Neural cell (in vitro differentiated cells): Measurements from ENCODE around the gene TXN. TPM values are rescaled to one million over a fixed set of nuclear protein-coding genes. Genes with fewer than 3 reads are reported as not detected.

Experiments used
- H2AFZ ChIP-seq: fragments of 200-600, 300-800 bp; sonication (generic), shearing (Covaris generic); 2 replicates; pipeline ENCODE4 v1.6.0; 2014; ENCODE audit warnings: low read depth, mild to moderate bottlenecking, antibody characterized with exemption, low read length, moderate library complexity
- H3F3A ChIP-seq: fragments of 200-600 bp; shearing (Covaris generic); 2 replicates; pipeline ENCODE4 v1.6.1; 2016; ENCODE audit warnings: mild to moderate bottlenecking, moderate library complexity, mixed read lengths, antibody characterized with exemption, low read length; ENCODE audit not compliant: insufficient read depth, poor library complexity, severe bottlenecking
- H3K27ac ChIP-seq: fragments of 200-600, 300-800 bp; sonication (generic), shearing (Covaris generic); 2 replicates; pipeline ENCODE4 v1.5.1; 2014; ENCODE audit warnings: mild to moderate bottlenecking, low read length, moderate library complexity
- H3K27me3 ChIP-seq: fragments of 300-800, 200-600 bp; sonication (generic), shearing (Covaris generic); 2 replicates; pipeline ENCODE4 v1.6.0; 2014; ENCODE audit warnings: mild to moderate bottlenecking, low read depth, low read length, moderate library complexity; ENCODE audit not compliant: insufficient read depth
- H3K36me3 ChIP-seq: fragments of 300-800, 200-600 bp; sonication (generic), shearing (Covaris generic); 2 replicates; pipeline ENCODE4 v1.5.1; 2014; ENCODE audit warnings: mild to moderate bottlenecking, antibody characterized with exemption, low read length, moderate library complexity; ENCODE audit not compliant: insufficient read depth
- H3K4me2 ChIP-seq: fragments of 300-800, 200-600 bp; sonication (generic), shearing (Covaris generic); 2 replicates; pipeline ENCODE4 v1.6.0; 2014; ENCODE audit warnings: mild to moderate bottlenecking, low read length
- H3K4me3 ChIP-seq: fragments of 300-800, 200-600 bp; sonication (generic), shearing (Covaris generic); 2 replicates; pipeline ENCODE4 v1.5.1; 2014; ENCODE audit warnings: mild to moderate bottlenecking, low read length, moderate library complexity
- H3K79me2 ChIP-seq: fragments of 200-600 bp; shearing (Covaris generic); replicated peaks from 2 replicates; pipeline ENCODE4 v1.6.0; 2014; ENCODE audit warnings: mild to moderate bottlenecking, low read length, moderate library complexity; ENCODE audit not compliant: insufficient read depth
- H3K9ac ChIP-seq: fragments of 300-800, 200-600 bp; sonication (generic), shearing (Covaris generic); 2 replicates; pipeline ENCODE4 v1.6.1; 2016; ENCODE audit warnings: mild to moderate bottlenecking, low read length, mixed read lengths
- H3K9me2 ChIP-seq: fragments of 200-600 bp; shearing (Covaris generic); 2 replicates; pipeline ENCODE4 v1.6.1; 2016; ENCODE audit warnings: mild to moderate bottlenecking, low read length, mixed read lengths; ENCODE audit not compliant: insufficient read depth
- H3K9me3 ChIP-seq: fragments of 200-600, 300-800 bp; sonication (generic), shearing (Covaris generic); 2 replicates; pipeline ENCODE4 v1.6.1; 2016; ENCODE audit warnings: mild to moderate bottlenecking, mixed run types, low read length, moderate library complexity, mixed read lengths
- H4K20me1 ChIP-seq: fragments of 200-600 bp; shearing (Covaris generic); 2 replicates; pipeline ENCODE4 v1.6.1; 2016; ENCODE audit warnings: mild to moderate bottlenecking, mixed run types; ENCODE audit not compliant: insufficient read depth
- EP300 ChIP-seq: fragments of 450-650 bp; conservative IDR thresholded peaks from 2 replicates; pipeline ENCODE4 v1.6.1; 2014; ENCODE audit warnings: antibody characterized with exemption, mild to moderate bottlenecking, moderate library complexity; ENCODE audit not compliant: poor library complexity, severe bottlenecking
- EZH2 ChIP-seq: fragments of 200-600, 300-800 bp; shearing (Covaris generic), sonication (generic); IDR thresholded peaks from 2 replicates; pipeline ENCODE4 v1.6.1; 2014; ENCODE audit warnings: antibody characterized with exemption, low read length, borderline replicate concordance, mild to moderate bottlenecking; ENCODE audit not compliant: insufficient read depth, poor library complexity, severe bottlenecking
- MXI1 ChIP-seq: fragments of 450-650 bp; conservative IDR thresholded peaks from 2 replicates; pipeline ENCODE4 v1.6.1; 2014; ENCODE audit warnings: antibody characterized with exemption, mild to moderate bottlenecking; ENCODE audit not compliant: poor library complexity, severe bottlenecking
- POLR2AphosphoS5 ChIP-seq: IDR thresholded peaks from 2 replicates; pipeline ENCODE4 v1.6.1; 2012
- RAD21 ChIP-seq: fragments of 450-650 bp; conservative IDR thresholded peaks from 2 replicates; pipeline ENCODE4 v1.6.1; 2014; ENCODE audit warnings: antibody characterized with exemption, mild to moderate bottlenecking, moderate library complexity
- REST ChIP-seq: IDR thresholded peaks from 2 replicates; pipeline ENCODE4 v1.6.1; 2012; ENCODE audit warnings: borderline replicate concordance
- SMC3 ChIP-seq: fragments of 450-650 bp; conservative IDR thresholded peaks from 2 replicates; pipeline ENCODE4 v1.6.1; 2014; ENCODE audit warnings: antibody characterized with exemption, mild to moderate bottlenecking, moderate library complexity; ENCODE audit not compliant: poor library complexity
- TAF1 ChIP-seq: IDR thresholded peaks from 2 replicates; pipeline ENCODE4 v1.6.1; 2012; ENCODE audit warnings: low read depth
- polyA plus RNA-seq: library from polyadenylated mRNA; depleted of rRNA; stranded (reverse); fragments of >200 nt; gene quantifications from 2 replicates; pipeline ENCODE4 v1.2.3, GENCODE V29; 2014
- TF ChIP-seq, protein P1 (sequence below): fragments of 450-650 bp; IDR thresholded peaks from 2 replicates; pipeline ENCODE4 v1.5.1; 2014; ENCODE audit warnings: antibody characterized with exemption, mild to moderate bottlenecking, moderate library complexity; ENCODE audit not compliant: poor library complexity, severe bottlenecking

Gene TXN
- polyA plus RNA-seq, 1 donor from 2014 or later, result 304 TPM

DNA sequence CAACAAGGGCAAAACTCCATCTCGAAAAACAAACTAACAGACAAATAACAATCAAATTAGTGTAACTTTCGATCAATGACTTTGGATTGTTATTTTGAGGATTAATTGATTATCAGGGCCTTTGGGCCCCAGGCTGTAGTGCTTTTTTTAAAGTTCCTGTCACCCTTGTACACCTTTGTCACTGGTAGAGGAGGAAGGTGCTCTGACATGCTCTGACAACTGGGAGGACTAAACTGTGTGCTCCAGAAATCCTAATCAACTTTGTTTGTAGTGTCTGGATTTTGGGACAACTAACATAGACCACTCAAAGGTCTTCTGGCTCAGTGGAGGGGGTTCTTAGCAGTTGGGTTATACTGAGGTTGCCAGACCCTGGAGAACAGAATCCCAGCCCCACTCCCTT, 1.8 kb downstream of the TXN start:
- Histone ChIP-seq H3K79me2 (peaks cover 32% of the 10 kb centered on the region), H3K36me3 (no peaks in the 10 kb centered on the region), H3K4me2 (peak overlapping the region; percentile 89), H3K9ac (peak overlapping the region; percentile 83), H2AFZ (peak overlapping the region; percentile 16), H4K20me1 (no peaks in the 10 kb centered on the region), H3K4me3 (peak overlapping the region; percentile 96), H3K9me3 (no peaks in the 10 kb centered on the region), H3K27me3 (peaks cover 2% of the 10 kb centered on the region), H3K9me2 (no peaks in the 10 kb centered on the region), H3K27ac (no peak overlapping the region), H3F3A (no peaks in the 10 kb centered on the region)
- TF ChIP-seq REST (no peak), POLR2AphosphoS5 (no peak), TAF1 (no peak), SMC3 (no peak), RAD21 (no peak), EZH2 (no peak), MXI1 (no peak)
- TF ChIP-seq, protein P1, sequence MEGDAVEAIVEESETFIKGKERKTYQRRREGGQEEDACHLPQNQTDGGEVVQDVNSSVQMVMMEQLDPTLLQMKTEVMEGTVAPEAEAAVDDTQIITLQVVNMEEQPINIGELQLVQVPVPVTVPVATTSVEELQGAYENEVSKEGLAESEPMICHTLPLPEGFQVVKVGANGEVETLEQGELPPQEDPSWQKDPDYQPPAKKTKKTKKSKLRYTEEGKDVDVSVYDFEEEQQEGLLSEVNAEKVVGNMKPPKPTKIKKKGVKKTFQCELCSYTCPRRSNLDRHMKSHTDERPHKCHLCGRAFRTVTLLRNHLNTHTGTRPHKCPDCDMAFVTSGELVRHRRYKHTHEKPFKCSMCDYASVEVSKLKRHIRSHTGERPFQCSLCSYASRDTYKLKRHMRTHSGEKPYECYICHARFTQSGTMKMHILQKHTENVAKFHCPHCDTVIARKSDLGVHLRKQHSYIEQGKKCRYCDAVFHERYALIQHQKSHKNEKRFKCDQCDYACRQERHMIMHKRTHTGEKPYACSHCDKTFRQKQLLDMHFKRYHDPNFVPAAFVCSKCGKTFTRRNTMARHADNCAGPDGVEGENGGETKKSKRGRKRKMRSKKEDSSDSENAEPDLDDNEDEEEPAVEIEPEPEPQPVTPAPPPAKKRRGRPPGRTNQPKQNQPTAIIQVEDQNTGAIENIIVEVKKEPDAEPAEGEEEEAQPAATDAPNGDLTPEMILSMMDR, result no peak

DNA sequence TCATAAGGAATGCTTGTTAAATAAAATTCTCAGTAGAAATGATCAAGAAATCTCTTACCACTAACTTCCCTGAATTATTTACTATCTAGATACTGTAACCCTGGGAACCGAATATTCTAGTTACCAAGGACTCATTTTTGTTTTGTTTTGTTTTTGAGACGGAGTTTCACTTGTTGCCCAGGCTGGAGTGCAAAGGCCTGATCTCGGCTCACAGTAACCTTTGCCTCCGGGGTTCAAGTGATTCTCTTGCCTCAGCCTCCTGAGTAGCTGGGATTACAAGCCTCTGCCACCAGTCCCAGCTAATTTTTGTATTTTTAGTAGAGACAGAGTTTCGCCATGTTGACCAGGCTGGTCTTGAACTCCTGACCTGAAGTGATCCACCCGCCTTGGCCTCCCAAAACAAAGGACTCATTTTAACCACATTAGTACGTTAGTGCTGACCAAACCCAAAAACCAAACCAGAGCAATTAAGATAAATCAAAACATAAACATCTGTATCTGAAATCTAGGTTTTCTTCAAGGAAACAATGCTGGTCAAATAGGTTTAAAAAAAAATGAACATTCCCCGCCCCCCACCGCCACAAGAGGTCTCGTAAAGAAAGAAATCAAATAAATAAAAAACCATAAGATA, 3.7 kb downstream of the TXN start:
- Histone ChIP-seq H3K4me2 (no peak overlapping the region), H3K9me2 (no peaks in the 10 kb centered on the region)

More for the DNA sequence above, 3.7 kb downstream of the TXN start:
- no peak overlapping the region for H2AFZ ChIP-seq
- no peaks in the 10 kb centered on the region for H3K36me3 ChIP-seq
- TF ChIP-seq, protein P1, result no peak
- TF ChIP-seq SMC3 (no peak), REST (no peak), RAD21 (no peak), TAF1 (no peak), MXI1 (no peak), EZH2 (no peak), POLR2AphosphoS5 (no peak), EP300 (no peak)
- H4K20me1 ChIP-seq, result no peaks in the 10 kb centered on the region
- no peak overlapping the region for H3K4me3 ChIP-seq
- peaks cover 32% of the 10 kb centered on the region for H3K79me2 ChIP-seq
- H3K9ac ChIP-seq, result no peak overlapping the region
- H3K27me3 ChIP-seq, result peaks cover 2% of the 10 kb centered on the region
- H3K9me3 ChIP-seq, result no peaks in the 10 kb centered on the region
- no peaks in the 10 kb centered on the region for H3F3A ChIP-seq
- no peak overlapping the region for H3K27ac ChIP-seq
